Naive thymus-derived CD4-positive, alpha-beta T cell (primary cell): ENCODE data around the gene CCDC187. TPM values are rescaled to one million over a fixed set of nuclear protein-coding genes. Genes with fewer than 3 reads are reported as not detected.

Experiments used
- ATAC-seq: fragments of 150-1000 bp; cut with Tn5 transposase; 2 replicates; pipeline ENCODE4 v1.10.0; 2021; ENCODE audit warnings: mild to moderate bottlenecking, moderate library complexity
- CTCF ChIA-PET: fragments of 350-600 bp; sonication (Branson Sonifier 250); formaldehyde crosslinking; loops from one replicate; lab custom pipeline; 2021; ENCODE audit warnings: antibody characterized with exemption; lab: Charles Lee
- POLR2A ChIA-PET: fragments of 350-600 bp; sonication (Branson Sonifier 250); formaldehyde crosslinking; loops from one replicate; lab custom pipeline; 2021; ENCODE audit warnings: antibody characterized with exemption, inconsistent platforms; lab: Charles Lee
- DNase-seq, 9 donors: peaks; one replicate each; pipeline versions ENCODE4 v3.0.0 to v3.0.0-alpha.2; 2020 to 2022; ENCODE audit warnings: mixed read lengths in 1 of 9
- H3K27ac ChIP-seq: one replicate; pipeline ENCODE4 v1.7.0; 2013; ENCODE audit warnings: mild to moderate bottlenecking, low read depth, low read length, moderate library complexity
- H3K27me3 ChIP-seq, 2 donors: one replicate each; pipeline ENCODE4 v1.7.0; 2013; ENCODE audit warnings: low read length in 2 of 2, mild to moderate bottlenecking in 2 of 2, moderate library complexity in 2 of 2; ENCODE audit not compliant: control insufficient read depth in 2 of 2, insufficient read depth in 2 of 2
- H3K36me3 ChIP-seq, 3 experiments: 1 replicate in 2 of 3; 2 replicates in 1 of 3; pipeline ENCODE4 v1.7.0; 2013; ENCODE audit warnings: low read length in 3 of 3, mild to moderate bottlenecking in 3 of 3, moderate library complexity in 1 of 3; ENCODE audit not compliant: insufficient read depth in 3 of 3, control insufficient read depth in 2 of 3
- H3K4me1 ChIP-seq, 2 donors: one replicate each; pipeline ENCODE4 v1.7.0; 2013; ENCODE audit warnings: low read length in 2 of 2, mild to moderate bottlenecking in 2 of 2, moderate library complexity in 1 of 2; ENCODE audit not compliant: control insufficient read depth in 2 of 2, insufficient read depth in 2 of 2
- H3K4me3 ChIP-seq: 2 replicates; pipeline ENCODE4 v1.7.0; 2013; ENCODE audit warnings: mild to moderate bottlenecking, low read length
- H3K9me3 ChIP-seq, 3 experiments: 1 replicate in 2 of 3; 2 replicates in 1 of 3; pipeline ENCODE4 v1.7.0; 2013; ENCODE audit warnings: low read length in 3 of 3; ENCODE audit not compliant: control insufficient read depth in 2 of 3
- H3K27ac Mint-ChIP-seq, 9 donors: one replicate each; pipeline ENCODE4 v1.8.0; 2020 to 2022; ENCODE audit warnings: mixed read lengths in 9 of 9, mild to moderate bottlenecking in 8 of 9, moderate library complexity in 5 of 9, inconsistent platforms in 2 of 9
- H3K27me3 Mint-ChIP-seq, 5 donors: one replicate each; pipeline ENCODE4 v1.8.0; 2021 to 2022; ENCODE audit warnings: mixed read lengths in 5 of 5, mild to moderate bottlenecking in 1 of 5
- H3K36me3 Mint-ChIP-seq, 5 donors: one replicate each; pipeline ENCODE4 v1.8.0; 2020 to 2022; ENCODE audit warnings: mixed read lengths in 5 of 5, mild to moderate bottlenecking in 3 of 5, inconsistent platforms in 1 of 5
- H3K4me1 Mint-ChIP-seq, 7 donors: one replicate each; pipeline ENCODE4 v1.8.0; 2020 to 2022; ENCODE audit warnings: mixed read lengths in 7 of 7, mild to moderate bottlenecking in 3 of 7, inconsistent platforms in 1 of 7
- H3K4me3 Mint-ChIP-seq, 10 donors: one replicate each; pipeline ENCODE4 v1.8.0; 2020 to 2022; ENCODE audit warnings: mild to moderate bottlenecking in 10 of 10, mixed read lengths in 10 of 10, moderate library complexity in 6 of 10, inconsistent platforms in 2 of 10
- H3K9me3 Mint-ChIP-seq, 11 donors: one replicate each; pipeline ENCODE4 v1.8.0; 2020 to 2022; ENCODE audit warnings: mixed read lengths in 11 of 11, mild to moderate bottlenecking in 4 of 11, inconsistent platforms in 1 of 11, moderate library complexity in 1 of 11
- intact Hi-C, 2 donors: fragments of 100-400 bp; cut with micrococcal nuclease; formaldehyde crosslinking; loops; one replicate each; pipeline ENCODE4 v1.15.1; 2023
- polyA plus RNA-seq, 2 donors: library from polyadenylated mRNA; unstranded; fragments of 300-500 nt; fragmentation: Illumina TruSeq; gene quantifications; one replicate each; pipeline ENCODE4 v1.2.3, GENCODE V29; 2021
- total RNA-seq, 6 experiments: library from RNA in 5 of 6; stranded (reverse) in 5 of 6; gene quantifications; 1 replicate in 5 of 6; 2 replicates in 1 of 6; pipeline ENCODE4 v1.2.3 and lab custom pipeline; 2021 to 2026

CCDC187 gene
- total and polyA plus RNA-seq, 7 experiments from 2014 or later: 0.10 TPM; not detected in 6

DNA sequence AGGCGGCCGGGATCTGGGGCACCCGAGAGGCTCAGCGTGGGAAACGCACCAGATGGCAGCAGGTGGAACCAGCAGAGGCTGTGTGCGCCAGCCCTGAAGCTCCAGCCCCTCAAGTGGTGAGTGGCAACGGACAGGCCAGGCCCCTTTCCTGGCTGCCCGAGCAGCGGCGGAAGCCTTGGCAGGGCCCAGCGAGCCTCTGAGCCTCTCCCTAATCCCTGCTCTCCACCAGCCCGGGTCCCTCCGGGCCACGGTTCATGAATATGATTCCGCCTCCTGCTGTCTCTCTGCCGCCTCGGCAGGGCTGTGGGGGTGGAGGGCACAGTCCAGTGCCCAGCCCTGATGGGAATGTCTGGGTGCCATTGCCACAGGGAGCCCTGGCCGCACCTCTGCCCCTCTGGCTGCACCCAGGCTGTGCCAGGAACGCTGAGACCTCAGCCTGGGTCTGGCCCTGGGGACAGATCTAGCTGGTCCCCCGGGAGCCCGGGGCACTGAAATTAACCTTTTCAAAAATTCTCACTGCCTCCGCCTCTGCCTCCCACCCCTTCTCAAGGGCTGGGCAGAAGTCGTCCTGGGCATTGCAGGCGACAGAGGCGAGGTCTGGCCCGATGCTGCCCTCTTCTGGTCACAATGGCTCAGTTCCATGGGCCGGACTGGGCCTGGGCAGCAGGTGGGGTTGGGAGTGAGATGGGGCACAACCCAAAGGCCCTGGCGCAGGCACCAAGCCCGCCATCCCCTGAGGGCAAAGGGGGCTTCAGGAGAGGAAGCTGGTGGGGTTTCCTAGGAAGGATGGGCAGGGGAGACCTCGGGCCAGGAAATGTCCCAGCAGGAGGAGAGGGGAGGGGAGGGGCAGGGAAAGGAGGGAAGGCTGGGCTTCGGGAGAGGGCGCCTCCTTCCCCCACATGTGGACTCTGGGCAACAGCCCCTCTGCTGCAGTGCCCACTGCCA, 20.3 kb downstream of the CCDC187 start:
- Mint-ChIP-seq H3K4me1 (peaks cover 0 to 7% (median 0%) of the 10 kb centered on the region in 7 donors), H3K36me3 (no peaks in the 10 kb centered on the region), H3K27me3 (peaks cover 0 to 12% (median 0%) of the 10 kb centered on the region in 5 donors), H3K9me3 (peaks cover 0 to 3% (median 0%) of the 10 kb centered on the region in 11 donors), H3K4me3 (peak overlapping the region in 4 of 10 donors; percentile 14 to 40 (median 22)), H3K27ac (no peak overlapping the region)
- DNase-seq (peak; percentile 22 to 77 (median 59)), ATAC-seq (peak; percentile 91)
- intact Hi-C loops: loop anchor here (1.0 to 5.0 kb wide), 5 partner anchors 57 to 681 kb away; no protein-coding TSS in a partner anchor
- Histone ChIP-seq H3K4me3 (no peak overlapping the region), H3K4me1 (no peaks in the 10 kb centered on the region), H3K27ac (no peak overlapping the region), H3K27me3 (no peaks in the 10 kb centered on the region), H3K36me3 (no peaks in the 10 kb centered on the region), H3K9me3 (no peaks in the 10 kb centered on the region)
- POLR2A ChIA-PET: no interaction called here
- CTCF ChIA-PET: interaction anchor here (0.6 to 0.7 kb wide), 2 partner anchors 101 to 424 kb away, joined by 3 read pairs; no protein-coding TSS in a partner anchor

DNA sequence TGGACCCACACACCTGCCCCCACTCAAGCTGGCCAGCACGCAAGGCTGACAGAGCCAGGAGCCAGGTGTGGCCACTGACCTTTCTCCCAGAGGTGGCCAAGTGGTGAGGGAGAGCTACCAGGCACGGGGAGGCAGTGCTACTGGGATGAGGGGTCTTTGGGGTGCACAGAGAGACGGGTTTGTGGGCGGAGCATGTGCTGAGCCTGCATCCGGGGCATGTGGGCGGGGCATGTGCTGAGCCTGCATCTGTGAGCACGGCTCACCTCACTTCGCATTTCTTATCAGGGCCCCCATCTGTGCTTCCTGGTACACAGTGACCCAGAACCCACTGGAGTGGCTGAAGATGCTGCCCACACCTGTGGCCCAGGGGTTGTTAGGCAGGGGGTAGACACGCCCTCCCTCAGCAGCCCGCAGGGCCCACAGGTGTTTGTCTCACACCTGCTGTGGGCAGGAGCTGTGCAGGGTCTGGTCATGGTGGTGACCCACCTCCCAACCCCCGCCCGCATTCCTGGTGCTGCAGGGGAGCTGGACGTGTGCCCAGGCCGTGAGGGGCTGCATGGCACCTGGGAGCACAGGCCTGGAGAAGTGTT, 21.5 kb downstream of the CCDC187 start:
- no peaks in the 10 kb centered on the region for H3K36me3 ChIP-seq
- Mint-ChIP-seq H3K27ac (no peak overlapping the region), H3K4me1 (peaks cover 0 to 7% (median 0%) of the 10 kb centered on the region in 7 donors), H3K27me3 (peaks cover 0 to 12% (median 0%) of the 10 kb centered on the region in 5 donors), H3K4me3 (no peak overlapping the region), H3K9me3 (peaks cover 0 to 3% (median 0%) of the 10 kb centered on the region in 11 donors), H3K36me3 (no peaks in the 10 kb centered on the region)
- CTCF ChIA-PET: interaction anchor here (0.6 to 1.1 kb wide), 4 partner anchors 18 to 113 kb away, joined by 3 to 4 read pairs (median 3); no protein-coding TSS in a partner anchor
- no peak for ATAC-seq
- H3K9me3 ChIP-seq: no peaks in the 10 kb centered on the region
- no peak overlapping the region for H3K27ac ChIP-seq
- no peaks in the 10 kb centered on the region for H3K4me1 ChIP-seq
- H3K27me3 ChIP-seq: no peaks in the 10 kb centered on the region
- intact Hi-C loops: loop anchor here in 1 of 2 donors (2.0 to 5.0 kb wide), 2 partner anchors 316 to 680 kb away; no protein-coding TSS in a partner anchor
- DNase-seq: no peak
- no peak overlapping the region for H3K4me3 ChIP-seq
- POLR2A ChIA-PET: no interaction called here

DNA sequence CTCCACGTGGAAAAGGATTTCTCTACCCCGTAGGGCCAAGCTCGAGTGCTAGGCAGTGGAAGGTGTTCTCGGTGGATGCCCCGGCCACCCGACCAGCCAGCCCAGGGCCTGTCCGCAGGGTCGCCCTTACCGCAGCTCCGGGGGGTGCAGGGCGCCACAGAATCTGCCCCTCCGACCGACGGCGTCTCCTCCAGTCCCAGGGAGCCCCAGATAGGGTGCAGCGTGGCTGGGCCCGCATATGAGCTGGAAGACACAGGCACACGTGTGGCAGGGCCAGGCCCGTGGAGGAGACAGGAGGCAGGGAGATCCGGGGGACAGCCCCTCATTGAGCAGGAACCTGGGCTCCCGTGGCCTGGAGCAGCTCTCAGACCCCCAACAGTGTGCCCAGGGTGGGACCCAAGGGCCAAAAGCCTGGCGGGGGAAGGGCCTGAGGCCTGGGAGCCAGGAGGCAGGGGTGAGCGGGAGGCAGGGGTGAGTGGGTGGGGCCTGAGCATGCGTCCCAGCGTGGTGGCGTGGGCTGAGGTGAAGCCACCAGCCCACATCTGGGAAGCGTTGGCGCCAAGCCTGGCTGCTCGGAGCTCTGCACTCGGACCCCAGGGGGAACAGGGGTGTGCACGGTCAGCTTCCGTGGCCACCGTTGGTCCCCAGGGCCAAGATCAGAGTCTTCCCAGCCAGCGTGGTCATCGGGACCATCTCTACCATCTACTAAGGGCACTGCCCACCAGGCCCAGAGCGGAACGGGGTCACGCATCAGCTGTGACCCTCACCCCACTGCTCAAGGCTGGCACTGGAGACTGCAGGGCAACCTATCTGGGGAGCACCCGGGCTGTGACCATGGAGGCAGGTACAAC, 22.2 kb downstream of the CCDC187 start:
- H3K27ac Mint-ChIP-seq: no peak overlapping the region

DNA sequence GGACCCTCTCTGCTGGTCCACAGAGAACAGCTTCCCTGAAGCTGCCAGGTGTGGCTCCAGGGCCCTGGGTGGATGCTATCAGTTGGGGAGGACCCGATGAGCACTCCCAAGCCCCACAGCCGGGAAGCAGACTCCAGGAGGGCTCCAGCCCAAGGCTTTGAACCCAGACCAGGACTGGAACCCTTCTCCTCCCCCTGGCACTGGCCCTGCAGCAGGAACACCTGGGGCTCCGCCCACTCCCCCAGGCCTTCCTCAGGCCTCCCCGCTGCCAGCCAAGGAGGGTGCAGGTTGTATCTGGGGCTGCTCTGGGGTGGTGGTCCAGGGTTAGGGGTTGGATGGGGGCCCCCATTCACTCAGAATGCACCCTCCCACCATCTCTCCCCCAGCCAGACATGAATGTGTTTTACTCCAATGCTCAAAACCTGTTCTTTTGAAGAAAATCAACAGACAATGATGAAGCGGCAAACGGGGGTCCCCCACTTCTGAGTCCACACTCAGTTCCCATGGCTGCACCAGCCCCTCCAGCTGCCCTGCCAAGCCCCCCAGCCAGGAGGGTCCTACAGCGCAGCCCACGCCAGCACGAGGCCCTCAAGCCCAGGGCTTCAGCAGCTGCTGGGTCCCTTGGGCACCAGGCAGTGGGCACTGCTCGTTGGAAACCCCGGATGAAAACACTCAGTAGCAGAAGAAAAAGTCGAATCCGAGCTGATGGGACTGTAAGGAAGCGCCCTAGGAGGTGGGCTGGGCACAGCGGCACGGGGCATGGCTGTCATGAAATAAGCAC, 23.2 kb downstream of the CCDC187 start:
- CTCF ChIA-PET: interaction anchor here (0.6 kb wide), 1 partner anchor 345 kb away, joined by 3 read pairs; no protein-coding TSS in a partner anchor
- Histone ChIP-seq H3K4me1 (no peaks in the 10 kb centered on the region), H3K4me3 (no peak overlapping the region), H3K27ac (no peak overlapping the region), H3K27me3 (peaks cover 0 to 2% of the 10 kb centered on the region in 2 donors), H3K9me3 (no peaks in the 10 kb centered on the region), H3K36me3 (no peaks in the 10 kb centered on the region)
- Mint-ChIP-seq H3K36me3 (no peaks in the 10 kb centered on the region), H3K27ac (no peak overlapping the region), H3K4me3 (no peak overlapping the region), H3K27me3 (peaks cover 0 to 12% (median 0%) of the 10 kb centered on the region in 5 donors), H3K4me1 (peaks cover 0 to 7% (median 0%) of the 10 kb centered on the region in 7 donors), H3K9me3 (no peaks in the 10 kb centered on the region)
- POLR2A ChIA-PET: no interaction called here
- intact Hi-C loops: loop anchor here in 1 of 2 donors (5.0 kb wide), 1 partner anchor 678 kb away; no protein-coding TSS in a partner anchor
- ATAC-seq: no peak
- DNase-seq: no peak

More for the DNA sequence above, 22.2 kb downstream of the CCDC187 start:
- no peaks in the 10 kb centered on the region for H3K27me3 ChIP-seq
- no peak overlapping the region for H3K27ac ChIP-seq
- DNase-seq: no peak
- intact Hi-C loops: loop anchor here in 1 of 2 donors (2.0 to 5.0 kb wide), 2 partner anchors 315 to 679 kb away; no protein-coding TSS in a partner anchor
- H3K4me3 Mint-ChIP-seq: no peak overlapping the region
- peaks cover 0 to 2% (median 0%) of the 10 kb centered on the region in 11 donors for H3K9me3 Mint-ChIP-seq
- no peak overlapping the region for H3K4me3 ChIP-seq
- H3K36me3 Mint-ChIP-seq: no peaks in the 10 kb centered on the region
- no peaks in the 10 kb centered on the region for H3K4me1 ChIP-seq
- ChIA-PET POLR2A (no interaction called here), CTCF (interaction anchor here (0.6 to 1.1 kb wide), 3 partner anchors 24 to 346 kb away, joined by 3 read pairs; no protein-coding TSS in a partner anchor)
- H3K36me3 ChIP-seq: no peaks in the 10 kb centered on the region
- H3K9me3 ChIP-seq: no peaks in the 10 kb centered on the region
- no peak for ATAC-seq
- peaks cover 0 to 12% (median 0%) of the 10 kb centered on the region in 5 donors for H3K27me3 Mint-ChIP-seq
- peaks cover 0 to 7% (median 0%) of the 10 kb centered on the region in 7 donors for H3K4me1 Mint-ChIP-seq

DNA sequence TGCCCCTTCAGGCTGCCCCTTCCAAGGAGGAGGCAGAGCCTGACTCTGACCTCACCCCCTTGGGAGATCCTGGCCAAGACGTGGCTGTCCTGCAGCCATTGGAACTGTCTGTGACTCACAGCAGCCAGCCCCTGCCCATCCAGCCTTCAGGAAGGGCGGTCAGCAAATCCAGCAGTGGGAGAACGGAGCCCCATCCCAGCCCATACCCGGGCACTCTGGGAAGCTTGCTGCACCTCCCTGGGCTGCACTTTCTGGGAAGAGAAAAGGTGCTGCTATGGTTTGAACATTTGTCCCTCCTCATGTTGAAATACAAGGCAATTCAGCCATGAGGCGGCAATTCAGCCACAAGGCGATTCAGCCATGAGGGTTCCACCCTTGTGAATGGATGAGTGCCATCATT, 24.4 kb downstream of the CCDC187 start:
- H3K9me3 Mint-ChIP-seq: no peaks in the 10 kb centered on the region

More for the DNA sequence above, 24.4 kb downstream of the CCDC187 start:
- no peak overlapping the region for H3K27ac Mint-ChIP-seq
- H3K27me3 Mint-ChIP-seq: peaks cover 0 to 12% (median 0%) of the 10 kb centered on the region in 5 donors
- ChIA-PET POLR2A (no interaction called here), CTCF (interaction anchor here (0.7 to 1.3 kb wide), 2 partner anchors 11 kb away, joined by 3 to 4 read pairs; no protein-coding TSS in a partner anchor)
- Histone ChIP-seq H3K27ac (no peak overlapping the region), H3K36me3 (no peaks in the 10 kb centered on the region), H3K4me1 (no peaks in the 10 kb centered on the region), H3K27me3 (peaks cover 0 to 2% of the 10 kb centered on the region in 2 donors), H3K4me3 (no peak overlapping the region), H3K9me3 (no peaks in the 10 kb centered on the region)
- DNase-seq: no peak
- H3K36me3 Mint-ChIP-seq: no peaks in the 10 kb centered on the region
- H3K4me3 Mint-ChIP-seq: no peak overlapping the region
- intact Hi-C loops: no loop called here
- ATAC-seq: no peak
- H3K4me1 Mint-ChIP-seq: peaks cover 0 to 7% (median 0%) of the 10 kb centered on the region in 7 donors
